HUES48 (cell line): ENCODE measurements around the gene CRTC2.
"Not testable (repeated sequence)": the region's sequence is repeated elsewhere in the genome, so short reads cannot be mapped to it uniquely, and the experiment has no call there.

ENCODE experiments used
- H3K27ac ChIP-seq: one replicate; pipeline ENCODE4 v1.7.0; 2013; ENCODE audit warnings: low read depth, low read length, inconsistent platforms
- H3K27me3 ChIP-seq: 2 replicates; pipeline ENCODE4 v1.6.1; 2013; ENCODE audit warnings: mild to moderate bottlenecking, low read length; ENCODE audit not compliant: control insufficient read depth, insufficient read depth
- H3K36me3 ChIP-seq: 2 replicates; pipeline ENCODE4 v1.6.1; 2013; ENCODE audit warnings: low read length; ENCODE audit not compliant: control insufficient read depth, insufficient read depth
- H3K4me1 ChIP-seq: 2 replicates; pipeline ENCODE4 v1.6.1; 2013; ENCODE audit warnings: mild to moderate bottlenecking, low read length; ENCODE audit not compliant: control insufficient read depth, insufficient read depth
- H3K4me3 ChIP-seq: 2 replicates; pipeline ENCODE4 v1.5.1; 2013; ENCODE audit warnings: mild to moderate bottlenecking, low read depth, low read length
- H3K9ac ChIP-seq: 2 replicates; pipeline ENCODE4 v1.6.1; 2013; ENCODE audit warnings: mild to moderate bottlenecking, low read depth, low read length, moderate library complexity
- H3K9me3 ChIP-seq: 2 replicates; pipeline ENCODE4 v1.6.1; 2013; ENCODE audit warnings: low read length; ENCODE audit not compliant: control insufficient read depth, insufficient read depth

The CRTC2 gene

GRCh38 chr1:153958111-153958960 lies at the start of gene CRTC2:
Gene CRTC2, minus strand, starts transcription at chr1:153958612. Its CDS starts 115 bp downstream, at chr1:153958497.
- peaks cover 43% of the 10 kb centered on the region for H3K36me3 ChIP-seq
- no peaks in the 10 kb centered on the region for H3K9me3 ChIP-seq
- H3K9ac ChIP-seq, result peak within 1 kb of the TSS; percentile 74
- no peaks in the 10 kb centered on the region for H3K27me3 ChIP-seq
- H3K4me1 ChIP-seq, result peaks cover 28% of the 10 kb centered on the region
- H3K27ac ChIP-seq, result peak within 1 kb of the TSS; percentile 89
- peak within 1 kb of the TSS; percentile 90 for H3K4me3 ChIP-seq

DNA sequence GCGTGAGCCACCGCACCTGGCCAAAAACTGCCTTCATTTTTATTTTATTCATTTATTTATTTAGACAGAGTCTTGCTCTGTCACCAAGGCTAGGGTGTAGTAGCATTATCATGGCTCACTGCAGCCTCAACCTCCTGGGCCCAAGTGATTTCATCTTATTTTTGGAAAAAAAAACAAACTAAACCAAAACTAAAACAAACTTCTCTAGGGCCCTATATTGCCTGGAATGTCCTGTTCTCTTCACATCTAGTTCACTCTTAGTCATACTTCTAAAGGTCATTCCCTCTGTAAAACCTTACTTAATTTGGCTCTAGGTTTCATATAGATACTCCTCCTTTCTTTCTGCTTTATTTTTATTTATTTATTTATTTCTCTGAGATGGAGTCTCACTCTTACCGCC lies 47.7 kb upstream of the CRTC2 start:
- Histone ChIP-seq H3K4me3 (no peak overlapping the region), H3K27me3 (no peaks in the 10 kb centered on the region), H3K9me3 (no peaks in the 10 kb centered on the region), H3K27ac (no peak overlapping the region), H3K9ac (no peak overlapping the region), H3K36me3 (no peaks in the 10 kb centered on the region), H3K4me1 (no peaks in the 10 kb centered on the region)

GRCh38 chr1:154000420-154000819 lies 42.0 kb upstream of the CRTC2 start:
- H3K27ac ChIP-seq, result no peak overlapping the region
- H3K9ac ChIP-seq, result no peak overlapping the region
- H3K27me3 ChIP-seq, result no peaks in the 10 kb centered on the region
- H3K36me3 ChIP-seq, result peaks cover 3% of the 10 kb centered on the region
- H3K4me1 ChIP-seq, result no peaks in the 10 kb centered on the region
- no peaks in the 10 kb centered on the region for H3K9me3 ChIP-seq
- H3K4me3 ChIP-seq, result no peak overlapping the region

DNA sequence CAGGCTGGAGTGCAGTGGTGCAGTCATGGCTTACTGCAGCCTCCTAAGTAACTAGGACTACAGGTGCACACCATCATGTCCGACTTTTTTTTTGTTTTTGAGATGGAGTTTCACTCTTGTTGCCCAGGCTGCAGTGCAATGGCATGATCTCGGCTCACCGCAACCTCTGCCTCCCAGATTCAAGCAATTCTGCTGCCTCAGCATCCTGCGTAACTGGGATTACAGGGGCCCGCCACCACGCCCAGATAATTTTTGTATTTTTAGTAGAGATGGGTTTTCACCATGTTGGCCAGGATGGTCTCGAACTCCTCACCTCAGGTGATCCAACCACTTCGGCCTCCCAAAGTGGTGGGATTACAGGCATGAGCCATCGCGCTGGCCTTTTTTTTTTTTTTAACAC lies 38.5 kb upstream of the CRTC2 start:
- H3K4me3 ChIP-seq, H3K27me3 ChIP-seq, H3K9me3 ChIP-seq, H3K9ac ChIP-seq, H3K27ac ChIP-seq, H3K4me1 ChIP-seq: not testable (repeated sequence)
- peaks cover 37% of the 10 kb centered on the region for H3K36me3 ChIP-seq

DNA sequence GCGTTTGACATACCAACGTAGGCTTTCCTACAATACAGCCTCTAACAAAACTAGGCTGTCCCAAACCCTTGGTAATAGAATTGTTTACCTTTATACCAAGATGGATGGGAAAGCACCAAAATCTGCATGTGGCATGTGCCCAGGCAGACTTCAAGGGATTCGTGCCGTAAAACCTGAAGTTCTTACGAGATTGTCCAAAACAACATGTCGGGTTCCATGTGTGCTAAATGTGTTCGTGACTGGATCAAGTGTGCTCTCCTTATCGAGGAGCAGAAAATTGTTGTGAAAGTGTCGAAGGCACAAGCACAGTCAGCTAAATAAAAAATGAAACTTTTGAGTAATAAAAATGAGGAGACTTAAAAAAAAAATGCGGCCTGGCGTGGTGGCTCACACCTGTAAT lies 37.2 kb upstream of the CRTC2 start:
- no peaks in the 10 kb centered on the region for H3K27me3 ChIP-seq
- H3K4me1 ChIP-seq, result peaks cover 7% of the 10 kb centered on the region
- H3K9ac ChIP-seq, result no peak overlapping the region
- H3K4me3 ChIP-seq, result no peak overlapping the region
- H3K36me3 ChIP-seq, result peaks cover 46% of the 10 kb centered on the region
- H3K9me3 ChIP-seq, result no peaks in the 10 kb centered on the region
- H3K27ac ChIP-seq, result no peak overlapping the region

- peaks cover 46% of the 10 kb centered on the region for H3K36me3 ChIP-seq
- no peak overlapping the region for H3K9ac ChIP-seq
Observed at GRCh38 chr1:153995202-153995601, 36.8 kb upstream of the CRTC2 start.

GRCh38 chr1:153991806-153992205 lies 33.4 kb upstream of the CRTC2 start:
- peaks cover 9% of the 10 kb centered on the region for H3K4me1 ChIP-seq
- peaks cover 46% of the 10 kb centered on the region for H3K36me3 ChIP-seq
- H3K27ac ChIP-seq, result peak overlapping the region; percentile 98
- H3K9ac ChIP-seq, result peak overlapping the region; percentile 99
- H3K9me3 ChIP-seq, result no peaks in the 10 kb centered on the region
- H3K4me3 ChIP-seq, result peak overlapping the region; percentile 88
- H3K27me3 ChIP-seq, result no peaks in the 10 kb centered on the region

More at GRCh38 chr1:153995202-153995601, 36.8 kb upstream of the CRTC2 start:
- Histone ChIP-seq H3K4me3 (no peak overlapping the region), H3K9me3 (no peaks in the 10 kb centered on the region), H3K4me1 (peaks cover 7% of the 10 kb centered on the region), H3K27me3 (no peaks in the 10 kb centered on the region), H3K27ac (no peak overlapping the region)

DNA sequence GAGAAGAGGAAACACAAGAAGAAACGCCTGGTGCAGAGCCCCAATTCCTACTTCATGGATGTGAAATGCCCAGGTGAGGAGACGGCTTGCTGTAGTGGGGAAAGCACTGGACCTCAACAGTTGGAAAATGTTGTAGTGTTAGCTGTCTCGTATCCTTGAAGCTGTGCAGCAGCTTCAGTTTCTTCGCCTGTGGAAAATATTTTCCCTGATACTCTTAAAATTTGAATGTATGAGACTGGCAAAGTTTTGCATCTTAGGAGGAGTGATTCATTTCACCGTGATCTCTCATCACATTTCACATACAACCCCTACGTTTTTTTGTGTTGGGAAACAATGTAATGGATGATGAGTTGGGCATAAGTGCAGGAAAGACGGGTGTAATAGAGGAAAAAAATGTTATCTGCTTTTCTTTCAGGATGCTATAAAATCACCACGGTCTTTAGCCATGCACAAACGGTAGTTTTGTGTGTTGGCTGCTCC lies 32.8 kb upstream of the CRTC2 start:
- peaks cover 13% of the 10 kb centered on the region for H3K4me1 ChIP-seq

GRCh38 chr1:153990468-153991150 lies 32.2 kb upstream of the CRTC2 start, which contains the start of gene RPS27:
Gene RPS27, plus strand, starts transcription at chr1:153990762. Its CDS starts 35 bp downstream, at chr1:153990797.
- Histone ChIP-seq H3K4me3 (peak within 1 kb of the TSS; percentile 88), H3K36me3 (peaks cover 45% of the 10 kb centered on the region), H3K9me3 (no peaks in the 10 kb centered on the region), H3K4me1 (peaks cover 13% of the 10 kb centered on the region), H3K27me3 (no peaks in the 10 kb centered on the region), H3K9ac (peak within 1 kb of the TSS; percentile 99), H3K27ac (peak within 1 kb of the TSS; percentile 98)

More for the DNA sequence above, 32.8 kb upstream of the CRTC2 start:
- Histone ChIP-seq H3K9ac (peak overlapping the region; percentile 99), H3K27ac (peak overlapping the region; percentile 98), H3K4me3 (peak overlapping the region; percentile 88), H3K27me3 (no peaks in the 10 kb centered on the region), H3K36me3 (peaks cover 46% of the 10 kb centered on the region), H3K9me3 (no peaks in the 10 kb centered on the region)

DNA sequence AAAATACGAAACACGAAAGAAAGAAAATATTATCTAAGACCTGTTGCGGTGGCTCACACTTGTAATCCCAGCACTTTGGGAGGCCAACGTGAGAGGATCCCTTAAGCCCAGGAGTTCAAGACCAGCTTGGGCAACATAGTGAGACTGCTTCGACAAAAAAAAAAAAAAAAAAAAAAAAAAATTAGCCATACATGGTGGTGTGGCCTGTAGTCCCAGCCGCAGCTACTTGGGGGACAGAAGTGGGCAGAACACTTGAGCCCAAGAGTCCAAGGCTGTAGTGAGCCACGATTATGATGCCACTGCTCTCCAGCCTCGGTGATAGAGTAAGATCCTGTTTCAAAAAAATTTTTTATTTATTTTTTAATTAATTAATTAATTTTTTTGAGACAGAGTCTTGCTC lies 29.2 kb upstream of the CRTC2 start:
- Histone ChIP-seq H3K27ac (no peak overlapping the region), H3K4me3 (no peak overlapping the region), H3K36me3 (peaks cover 28% of the 10 kb centered on the region), H3K4me1 (peaks cover 17% of the 10 kb centered on the region), H3K27me3 (no peaks in the 10 kb centered on the region), H3K9me3 (no peaks in the 10 kb centered on the region), H3K9ac (no peak overlapping the region)
